Vagina (tissue), 2 donors: ENCODE results near the gene ANO7. TPM values are rescaled to one million over a fixed set of nuclear protein-coding genes. Genes with fewer than 3 reads are reported as not detected.

ENCODE experiments used
- DNase-seq, 2 donors: peaks; one replicate each; pipeline ENCODE4 v3.0.0-alpha.2; 2017; ENCODE audit errors: extremely low spot score in 2 of 2
- H3K27ac ChIP-seq: fragments of 200-600 bp; sonication (generic); one replicate; pipeline ENCODE4 v1.5.1; 2019
- H3K27me3 ChIP-seq: fragments of 200-600 bp; sonication (generic); one replicate; pipeline ENCODE4 v1.5.1; 2019
- H3K36me3 ChIP-seq, 2 donors: fragments of 200-600 bp; sonication (generic); one replicate each; pipeline ENCODE4 v1.5.1; 2017 to 2019
- H3K4me1 ChIP-seq: fragments of 200-600 bp; sonication (generic); one replicate; pipeline ENCODE4 v1.5.1; 2019
- H3K4me3 ChIP-seq, 2 donors: fragments of 200-600 bp; sonication (generic); 1 replicate in 1 of 2; 2 replicates in 1 of 2; pipeline ENCODE4 v1.5.1; 2016 to 2019
- H3K9me3 ChIP-seq: fragments of 200-600 bp; sonication (generic); one replicate; pipeline ENCODE4 v1.5.1; 2019
- CTCF ChIP-seq, 3 experiments: fragments of 450-650 bp in 2 of 3; fragments of 200-600 bp in 1 of 3; sonication (generic) in 1 of 3; IDR thresholded peaks; one replicate each; pipeline ENCODE4 v1.5.1; 2017 to 2019; ENCODE audit warnings: antibody characterized with exemption in 3 of 3, mild to moderate bottlenecking in 2 of 3, moderate library complexity in 2 of 3
- POLR2A ChIP-seq, 2 donors: fragments of 450-650 bp; IDR thresholded peaks; one replicate each; pipeline ENCODE4 v1.6.1; 2017; ENCODE audit warnings: antibody characterized with exemption in 2 of 2, mild to moderate bottlenecking in 2 of 2, moderate library complexity in 2 of 2
- POLR2AphosphoS5 ChIP-seq, 2 donors: sonication (generic); formaldehyde crosslinking; IDR thresholded peaks; one replicate each; pipeline ENCODE4 v1.9.0; 2017; ENCODE audit warnings: antibody characterized with exemption in 2 of 2, mild to moderate bottlenecking in 2 of 2, low read depth in 1 of 2; ENCODE audit not compliant: insufficient read depth in 1 of 2
- intact Hi-C: fragments of 100-400 bp; cut with DNase I; formaldehyde crosslinking; loops from one replicate; pipeline ENCODE4 v1.15.1; 2023
- total RNA-seq: library from RNA; depleted of rRNA; stranded (reverse); fragments of >200 nt; gene quantifications from one replicate; pipeline ENCODE4 v1.2.3, GENCODE V29; 2016

The ANO7 gene
- 0.98 TPM for total RNA-seq

GRCh38 chr2:241188361-241189092 lies at the start of gene ANO7:
TSS of gene ANO7 (plus strand) at chr2:241188677. CDS start at chr2:241190064, 1,387 bp downstream.
- TF ChIP-seq CTCF (IDR thresholded peaks at IDR 0.05) = no peak

GRCh38 chr2:241139531-241140444 lies 48.7 kb upstream of the ANO7 start:
- Histone ChIP-seq H3K4me1 (no peaks in the 10 kb centered on the region), H3K4me3 (no peak overlapping the region), H3K9me3 (no peaks in the 10 kb centered on the region), H3K27ac (no peak overlapping the region), H3K36me3 (no peaks in the 10 kb centered on the region), H3K27me3 (no peaks in the 10 kb centered on the region)
- no peak for TF ChIP-seq POLR2A (IDR thresholded peaks at IDR 0.05)
- intact Hi-C loops = no loop called here
- no peak for DNase-seq

More at GRCh38 chr2:241188361-241189092, at the start of gene ANO7:
- Histone ChIP-seq H3K27ac (no peak within 1 kb of the TSS), H3K4me1 (no peaks in the 10 kb centered on the region), H3K36me3 (no peaks in the 10 kb centered on the region), H3K9me3 (no peaks in the 10 kb centered on the region), H3K4me3 (no peak within 1 kb of the TSS), H3K27me3 (no peaks in the 10 kb centered on the region)
- no peak for DNase-seq
- intact Hi-C loops = no loop called here

GRCh38 chr2:241140445-241140840 lies 48.0 kb upstream of the ANO7 start:
- no peak overlapping the region for H3K27ac ChIP-seq
- DNase-seq = no peak
- H3K36me3 ChIP-seq = no peaks in the 10 kb centered on the region
- no peak overlapping the region for H3K4me3 ChIP-seq
- no peaks in the 10 kb centered on the region for H3K9me3 ChIP-seq
- no peaks in the 10 kb centered on the region for H3K27me3 ChIP-seq
- TF ChIP-seq POLR2A (IDR thresholded peaks at IDR 0.05) = no peak
- TF ChIP-seq POLR2AphosphoS5 (IDR thresholded peaks at IDR 0.05; ENCODE audit: insufficient read depth in 1 of 2, low read depth in 1 of 2) = no peak
- TF ChIP-seq CTCF (IDR thresholded peaks at IDR 0.05) = no peak
- no peaks in the 10 kb centered on the region for H3K4me1 ChIP-seq
- intact Hi-C loops = no loop called here

GRCh38 chr2:241141214-241141770 lies 47.2 kb upstream of the ANO7 start:
- H3K27ac ChIP-seq = no peak overlapping the region
- intact Hi-C loops = no loop called here
- DNase-seq = no peak
- H3K36me3 ChIP-seq = no peaks in the 10 kb centered on the region
- no peak overlapping the region for H3K4me3 ChIP-seq
- no peaks in the 10 kb centered on the region for H3K9me3 ChIP-seq
- no peaks in the 10 kb centered on the region for H3K4me1 ChIP-seq
- no peaks in the 10 kb centered on the region for H3K27me3 ChIP-seq
- no peak for TF ChIP-seq CTCF (IDR thresholded peaks at IDR 0.05)
- TF ChIP-seq POLR2AphosphoS5 (IDR thresholded peaks at IDR 0.05; ENCODE audit: insufficient read depth in 1 of 2, low read depth in 1 of 2) = no peak
- no peak for TF ChIP-seq POLR2A (IDR thresholded peaks at IDR 0.05)

GRCh38 chr2:241142063-241142462 lies 46.4 kb upstream of the ANO7 start:
- TF ChIP-seq POLR2A (IDR thresholded peaks at IDR 0.05) = no peak
- DNase-seq = no peak

More at GRCh38 chr2:241142063-241142462, 46.4 kb upstream of the ANO7 start:
- Histone ChIP-seq H3K4me1 (no peaks in the 10 kb centered on the region), H3K27ac (no peak overlapping the region), H3K27me3 (no peaks in the 10 kb centered on the region), H3K4me3 (no peak overlapping the region), H3K36me3 (no peaks in the 10 kb centered on the region), H3K9me3 (no peaks in the 10 kb centered on the region)
- intact Hi-C loops = no loop called here
